GM08714 (cell line): ENCODE measurements around the gene TMIGD3.

Experiments used
- H3K4me3 ChIP-seq: fragments of 200-500 bp; sonication (Bioruptor generic); 2 replicates; pipeline ENCODE4 v1.5.1; 2014; ENCODE audit warnings: mild to moderate bottlenecking, low read length, inconsistent platforms
- ZNF274 ChIP-seq: IDR thresholded peaks from 2 replicates; pipeline ENCODE4 v1.6.1; 2012; ENCODE audit warnings: mild to moderate bottlenecking, low read depth, low read length

The TMIGD3 gene

DNA sequence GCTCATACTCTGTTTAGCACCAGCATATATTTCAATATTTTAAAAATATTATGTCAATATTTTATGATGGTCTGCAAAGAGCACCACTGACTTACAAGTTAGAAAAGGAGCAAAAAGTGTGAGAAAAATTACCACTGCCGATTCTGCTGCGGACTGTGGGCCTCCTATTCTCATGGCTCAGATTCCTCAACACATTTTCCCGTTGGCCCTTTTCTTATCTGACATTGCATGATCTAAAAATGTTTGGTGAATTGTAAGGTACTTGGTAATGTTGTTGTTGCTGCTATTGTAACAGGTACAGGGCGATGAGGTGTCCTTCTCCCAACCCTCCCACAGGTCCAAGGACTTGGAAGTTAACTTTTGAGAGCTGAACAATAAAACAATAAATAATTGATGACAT is 28.9 kb downstream of the TMIGD3 start:
- no peak overlapping the region for H3K4me3 ChIP-seq
- no peak for TF ChIP-seq ZNF274

DNA sequence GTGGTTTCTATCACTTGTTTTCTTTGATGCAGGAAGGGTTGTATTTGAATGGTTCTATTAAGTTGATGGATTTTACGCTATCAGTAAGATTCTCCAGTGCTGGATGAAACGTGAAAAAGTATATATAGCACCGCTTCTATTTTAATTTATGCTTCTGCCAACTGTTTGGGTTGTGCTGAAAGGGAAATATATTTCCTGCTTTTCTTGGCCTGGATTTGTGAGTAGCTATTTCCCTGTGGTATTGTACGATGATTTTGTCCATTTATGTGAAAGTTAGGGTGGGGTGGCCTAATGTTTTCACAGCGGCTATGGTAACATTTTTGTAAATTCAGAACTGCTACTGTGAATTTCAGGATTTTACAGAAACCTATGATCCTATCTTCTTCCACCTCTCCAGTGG is 29.3 kb downstream of the TMIGD3 start:
- no peak overlapping the region for H3K4me3 ChIP-seq
- no peak for TF ChIP-seq ZNF274

DNA sequence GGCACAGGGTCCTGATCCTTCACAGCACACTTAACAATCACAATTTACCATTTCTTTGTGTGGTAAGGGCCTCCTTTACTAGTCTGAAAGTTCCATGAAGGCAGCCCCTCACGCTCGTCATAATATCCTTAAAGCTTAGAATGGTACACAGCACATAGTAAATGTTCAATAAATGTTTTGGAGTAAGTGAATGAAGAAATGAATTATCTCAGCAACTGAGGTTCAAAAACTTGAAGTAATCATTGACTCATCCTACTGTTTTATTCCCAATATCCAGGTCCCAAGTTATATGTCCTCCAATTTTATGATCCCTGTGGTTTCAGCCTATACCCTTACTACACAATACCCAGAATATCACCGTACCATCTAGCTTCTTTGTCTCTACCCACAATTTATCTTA is 31.9 kb downstream of the TMIGD3 start:
- no peak overlapping the region for H3K4me3 ChIP-seq
- TF ChIP-seq ZNF274 = no peak

DNA sequence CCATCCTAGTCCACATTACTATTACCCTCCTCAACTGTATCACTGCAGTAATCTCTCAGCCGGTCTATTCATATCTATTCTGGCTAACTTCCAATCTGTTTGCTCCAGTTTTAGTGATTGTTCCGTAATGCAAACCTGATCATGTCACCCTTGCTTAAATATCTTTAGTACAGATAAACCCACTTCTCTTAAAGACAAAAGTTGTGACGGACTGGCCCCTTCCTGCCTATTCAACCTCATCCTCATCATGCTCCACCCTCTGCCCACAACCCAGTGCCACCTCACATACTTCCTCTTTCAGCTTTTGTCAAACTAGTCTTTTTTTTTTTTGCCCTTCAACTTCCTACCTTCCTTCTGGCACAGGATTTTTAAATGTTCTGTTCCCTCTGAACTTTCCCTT is 32.4 kb downstream of the TMIGD3 start:
- TF ChIP-seq ZNF274 = no peak
- H3K4me3 ChIP-seq = no peak overlapping the region

DNA sequence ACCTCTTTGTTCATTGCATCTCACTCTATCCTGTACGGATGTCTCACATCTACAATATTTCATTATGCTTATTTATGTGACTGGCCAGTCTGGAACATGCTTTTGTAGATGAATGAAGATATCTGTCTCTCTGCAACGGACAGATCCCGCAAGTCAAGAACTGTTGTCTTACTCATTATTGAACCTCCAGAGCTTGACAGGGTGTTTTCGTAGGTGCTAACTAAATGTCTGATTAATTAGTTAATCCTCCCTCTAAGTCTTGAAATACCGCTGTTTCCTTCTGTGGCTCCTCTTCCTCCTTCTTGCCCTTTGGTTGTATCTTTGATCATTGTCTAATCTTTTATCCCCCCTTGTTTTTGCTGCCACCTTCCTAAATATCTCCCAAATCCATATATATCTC is 32.8 kb downstream of the TMIGD3 start:
- no peak for TF ChIP-seq ZNF274
- H3K4me3 ChIP-seq = no peak overlapping the region

DNA sequence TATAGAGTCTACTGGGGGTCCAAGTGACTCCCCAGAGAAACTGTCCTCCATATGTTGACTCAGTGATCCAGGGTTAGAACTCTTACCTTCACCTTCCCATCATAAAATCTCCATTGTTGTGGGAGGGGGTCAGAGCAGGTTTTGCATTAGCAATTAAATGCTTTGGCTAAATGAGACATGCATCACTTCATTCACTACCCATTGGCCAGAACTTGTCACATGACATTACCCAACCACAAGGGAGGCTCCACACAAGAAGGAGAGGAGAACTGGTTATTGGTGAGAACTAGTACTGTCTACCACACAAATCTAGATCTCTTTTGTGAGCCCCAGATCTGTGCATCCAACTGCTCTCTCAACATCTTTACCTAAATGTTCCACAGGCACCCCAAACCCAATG is 33.9 kb downstream of the TMIGD3 start:
- no peak overlapping the region for H3K4me3 ChIP-seq
- no peak for TF ChIP-seq ZNF274

DNA sequence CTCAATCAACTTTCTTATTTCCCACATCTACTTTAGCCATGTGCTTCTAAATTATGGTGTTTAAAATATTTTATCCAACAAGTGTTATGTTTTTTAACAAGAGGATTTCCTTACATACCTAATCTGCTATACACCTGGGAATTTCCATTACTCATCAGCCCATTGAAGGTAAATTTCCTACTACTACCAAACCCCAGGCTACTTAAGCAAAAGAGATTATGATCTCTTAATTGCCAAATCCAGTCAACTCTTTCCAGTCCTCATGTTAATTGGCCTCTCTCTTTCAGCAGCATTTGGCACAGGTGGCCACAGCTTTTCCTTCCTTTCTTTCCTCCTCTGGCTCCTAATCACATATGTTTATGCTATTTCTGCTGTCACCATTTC is 34.7 kb downstream of the TMIGD3 start:
- TF ChIP-seq ZNF274 = no peak
- no peak overlapping the region for H3K4me3 ChIP-seq

DNA sequence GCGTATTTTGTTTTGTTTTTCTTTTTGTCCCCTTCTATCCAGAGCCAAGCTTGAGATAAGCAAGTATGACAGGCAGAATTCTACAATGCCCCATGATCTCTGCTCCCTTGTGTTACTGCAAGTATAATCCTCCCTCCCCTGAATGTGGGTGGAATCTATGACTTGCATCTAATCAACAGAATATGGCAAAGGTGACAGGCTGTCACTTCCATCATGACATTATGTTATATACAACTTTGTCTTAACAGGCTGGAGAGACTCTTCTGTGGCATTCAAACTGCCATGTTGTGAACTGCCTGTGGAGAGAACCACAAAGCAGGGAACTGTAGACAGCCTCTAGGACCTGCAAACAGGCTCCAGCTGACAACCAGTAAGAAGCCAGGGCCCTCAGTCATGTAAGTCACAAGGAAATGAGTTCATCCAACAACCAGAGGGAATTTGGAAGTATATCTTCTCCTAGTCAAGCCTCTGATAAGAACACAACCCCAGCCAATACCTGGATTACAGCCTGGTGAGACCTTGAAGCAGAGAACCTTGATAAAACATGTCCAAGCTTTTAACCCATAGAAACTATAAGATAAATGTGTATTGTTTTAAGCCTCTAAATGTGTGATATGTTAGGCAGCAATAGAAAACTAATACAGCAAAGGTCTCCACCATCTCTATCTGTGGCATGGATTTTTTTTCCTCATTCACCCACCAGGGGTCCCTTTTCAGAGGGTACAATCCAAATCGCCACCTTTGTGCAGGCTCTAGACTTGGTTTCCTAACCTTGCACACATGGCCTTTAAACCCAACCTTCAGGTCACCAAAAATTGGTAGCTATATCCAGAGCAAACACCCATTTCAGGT is 35.3 kb downstream of the TMIGD3 start:
- H3K4me3 ChIP-seq = no peak overlapping the region
- no peak for TF ChIP-seq ZNF274

DNA sequence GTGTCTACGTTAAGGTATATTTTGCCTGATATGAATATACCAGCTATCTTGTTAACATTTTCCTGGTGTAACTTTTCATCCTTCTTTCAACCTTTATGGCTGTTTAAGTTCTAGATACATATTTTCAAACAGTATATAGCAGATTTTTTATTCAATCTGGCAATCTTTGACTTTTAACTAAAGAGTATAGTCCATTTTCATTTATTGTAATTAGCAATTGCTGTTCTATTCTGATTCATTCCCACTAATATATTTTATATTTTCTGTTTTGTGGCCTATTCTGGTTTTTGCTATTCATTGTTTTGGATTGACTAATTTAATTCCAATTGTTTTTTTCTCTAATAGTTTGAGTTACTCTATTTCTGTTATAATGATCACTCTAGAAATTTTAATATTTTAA is 37.0 kb downstream of the TMIGD3 start:
- TF ChIP-seq ZNF274 = no peak
- no peak overlapping the region for H3K4me3 ChIP-seq

DNA sequence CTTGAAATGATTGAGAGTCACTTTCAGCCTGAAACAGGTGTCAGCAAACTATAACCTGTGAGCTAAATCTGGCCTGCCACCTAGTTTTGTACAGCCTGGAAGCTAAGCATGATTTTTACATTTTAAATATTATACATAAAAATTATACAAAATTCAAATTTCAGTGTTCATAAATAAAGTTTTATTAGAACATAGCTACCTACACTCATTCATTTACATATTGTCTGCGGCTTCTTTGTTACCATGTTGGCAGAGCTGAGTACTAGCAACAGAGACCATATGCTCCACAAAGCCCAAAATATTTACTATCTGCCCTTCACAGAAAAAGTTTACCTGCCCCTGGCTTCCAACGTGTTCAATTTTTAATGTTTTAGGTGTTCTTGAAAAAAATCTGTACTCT is 37.7 kb downstream of the TMIGD3 start:
- TF ChIP-seq ZNF274 = no peak
- H3K4me3 ChIP-seq = no peak overlapping the region

DNA sequence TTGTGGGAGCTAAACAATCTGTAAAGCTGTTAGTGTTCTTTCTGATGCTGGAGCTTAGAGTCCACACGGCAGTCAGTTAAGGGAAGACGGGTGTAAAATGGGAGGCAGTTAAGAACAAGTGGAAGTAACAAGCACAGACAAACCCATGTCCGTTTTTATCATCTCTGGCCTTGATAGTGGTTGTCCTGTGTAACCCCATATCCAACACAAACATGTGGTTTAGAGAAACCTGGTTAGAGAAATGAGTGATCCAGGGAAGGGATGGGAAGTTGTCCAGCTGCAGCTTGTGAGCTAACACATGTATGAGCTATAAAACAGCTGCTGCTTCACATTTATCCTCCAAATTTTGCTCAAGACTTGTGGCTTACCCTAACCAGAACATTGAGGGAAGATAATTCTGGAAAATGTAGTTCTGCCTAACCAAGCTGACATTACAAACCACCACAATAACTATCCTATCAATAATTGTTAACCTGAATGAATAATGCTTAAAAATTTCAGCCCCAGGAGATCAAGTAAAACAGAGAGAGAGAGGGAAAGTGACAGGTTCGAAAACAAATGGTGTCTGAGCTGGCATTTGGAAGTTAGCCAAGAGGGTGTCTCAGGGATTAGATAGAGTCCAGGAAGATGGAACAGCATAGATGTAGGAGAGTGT is 40.3 kb downstream of the TMIGD3 start:
- H3K4me3 ChIP-seq = no peak overlapping the region
- no peak for TF ChIP-seq ZNF274

DNA sequence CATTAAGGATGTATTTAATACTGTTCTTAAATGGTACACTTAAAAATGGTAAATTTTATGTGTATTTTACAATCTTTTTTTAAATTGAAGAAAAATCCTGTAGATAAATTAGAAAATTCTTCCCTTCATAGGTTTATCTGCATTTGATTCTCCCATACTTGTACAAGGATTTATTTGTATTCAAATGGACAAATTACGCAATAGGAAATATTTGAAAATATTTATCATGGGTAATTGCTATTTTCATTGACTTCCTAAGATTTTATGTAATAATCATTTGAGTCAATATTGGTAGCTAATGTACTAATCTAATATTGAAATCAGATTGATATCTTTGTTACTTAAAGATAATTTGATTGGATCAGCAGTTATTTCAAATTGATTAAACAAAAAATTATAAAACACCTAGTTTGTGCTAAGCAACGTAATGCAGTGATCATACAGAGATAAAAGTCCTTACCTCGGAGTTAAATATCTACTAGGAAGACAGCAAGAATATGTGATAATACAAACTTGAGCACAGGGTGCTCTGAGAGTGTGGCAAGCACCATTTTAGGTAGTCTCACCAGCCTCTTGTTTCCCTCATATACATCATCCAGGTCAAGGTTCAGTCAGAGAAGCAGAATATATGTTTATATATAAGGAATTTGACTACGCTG is 40.9 kb downstream of the TMIGD3 start:
- no peak for TF ChIP-seq ZNF274
- H3K4me3 ChIP-seq = no peak overlapping the region

DNA sequence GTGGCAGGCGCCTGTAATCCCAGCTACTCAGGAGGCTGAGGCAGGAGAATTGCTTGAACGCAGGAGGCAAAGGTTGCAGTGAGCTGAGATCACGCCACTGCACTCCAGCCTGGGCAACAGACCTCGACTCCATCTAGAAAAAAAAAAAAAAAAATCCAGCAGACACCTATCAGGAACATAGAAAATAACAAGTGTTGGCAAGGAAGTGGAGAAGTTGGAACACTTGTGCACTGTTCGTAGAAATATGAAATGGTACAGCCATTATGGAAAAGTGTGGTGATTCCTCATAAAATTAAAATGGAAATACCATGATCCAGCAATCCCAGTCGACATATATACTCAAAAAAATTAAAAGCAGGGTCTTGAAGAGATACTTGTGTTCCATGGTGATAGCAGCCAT is 41.7 kb downstream of the TMIGD3 start:
- no peak for TF ChIP-seq ZNF274
- H3K4me3 ChIP-seq = no peak overlapping the region

DNA sequence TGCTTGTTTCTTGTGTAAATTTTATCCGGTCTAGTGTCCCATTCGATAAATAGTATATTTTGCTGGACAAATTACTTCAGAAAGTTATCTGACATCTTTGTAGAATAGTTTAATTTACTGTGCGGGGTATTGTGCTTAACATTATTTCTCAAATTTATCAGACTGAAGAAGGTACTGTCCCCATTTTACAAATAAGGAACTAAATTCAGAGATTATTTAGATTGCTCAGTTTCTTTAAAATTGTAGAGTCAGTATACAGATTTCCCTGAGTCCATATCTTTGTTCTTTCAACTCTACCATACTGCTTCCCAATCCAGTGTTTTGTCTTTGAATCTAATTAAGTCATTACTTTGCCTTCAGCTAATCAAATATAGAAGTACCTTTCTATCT is 47.8 kb downstream of the TMIGD3 start:
- H3K4me3 ChIP-seq = no peak overlapping the region
- TF ChIP-seq ZNF274 = no peak
